ENCODE data around the gene GALNT18.

Gene GALNT18

DNA sequence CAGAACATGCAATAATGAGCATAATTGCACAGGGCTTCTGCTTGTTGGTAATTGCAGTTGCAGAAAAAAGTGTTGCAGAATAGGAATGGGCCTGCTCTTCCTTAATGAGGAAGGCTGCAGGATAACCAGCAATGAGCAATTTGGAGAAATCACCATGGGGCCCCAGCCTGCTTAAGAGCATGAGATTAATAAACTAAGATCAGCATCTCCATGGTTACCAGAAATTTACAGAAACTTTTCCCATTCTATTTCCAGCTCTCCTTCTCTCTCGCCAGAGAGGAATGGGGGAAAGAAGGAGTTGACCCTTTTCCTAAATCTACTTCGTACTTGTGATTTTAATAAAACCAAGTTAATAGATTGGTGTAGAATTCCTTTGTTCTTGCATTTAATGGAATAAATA, 187.8 kb downstream of the GALNT18 start:
- DNase-seq (ENCODE audit: low read depth in 2 of 2) = no peak

- DNase-seq (ENCODE audit: low read depth in 2 of 2) = no peak
These were observed 189.0 kb downstream of the GALNT18 start for GRCh38 chr11:11432621-11433319.

- no peak for DNase-seq (ENCODE audit: low read depth in 2 of 2)
These were observed 191.4 kb downstream of the GALNT18 start for GRCh38 chr11:11430431-11430830.

DNA sequence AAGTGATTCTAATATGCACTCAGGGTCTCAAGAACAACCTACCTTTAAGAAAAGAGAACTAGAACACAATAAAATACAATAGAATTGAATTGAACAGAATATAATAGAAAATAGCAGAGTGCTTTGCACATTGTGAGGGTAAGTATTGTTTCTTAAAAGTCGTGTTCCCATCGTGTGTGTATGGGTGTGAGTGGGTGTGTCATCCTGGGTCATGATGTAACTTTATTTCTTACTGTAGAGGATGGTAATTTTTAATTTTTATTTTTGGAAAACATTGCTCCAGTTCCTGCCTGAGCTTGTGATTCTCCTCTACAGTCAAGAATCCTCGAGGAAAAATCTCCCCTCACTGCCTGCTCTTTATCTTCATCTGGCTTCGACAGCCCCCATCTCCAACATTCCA, 193.1 kb downstream of the GALNT18 start:
- DNase-seq (ENCODE audit: low read depth in 2 of 2) = no peak

DNA sequence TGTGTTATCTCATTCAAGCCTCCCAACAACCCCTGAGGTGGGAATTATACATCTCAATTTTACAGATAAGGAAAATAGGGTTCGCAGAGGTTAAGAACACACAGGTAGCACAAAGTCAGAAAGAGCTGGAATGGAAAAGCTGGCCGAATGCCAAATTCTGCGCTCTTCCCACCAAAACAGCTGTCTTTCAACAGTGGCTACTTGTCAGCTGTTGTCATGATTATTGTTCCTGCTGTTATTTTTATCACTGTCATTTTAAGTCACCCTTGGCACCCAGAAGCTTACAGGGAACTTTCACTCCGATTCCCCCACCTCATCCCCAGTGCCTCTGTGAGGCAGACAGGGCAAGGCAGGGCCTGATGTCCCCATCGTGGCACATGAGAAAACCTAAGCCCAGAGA, 194.3 kb downstream of the GALNT18 start:
- DNase-seq (ENCODE audit: low read depth in 2 of 2) = no peak

DNA sequence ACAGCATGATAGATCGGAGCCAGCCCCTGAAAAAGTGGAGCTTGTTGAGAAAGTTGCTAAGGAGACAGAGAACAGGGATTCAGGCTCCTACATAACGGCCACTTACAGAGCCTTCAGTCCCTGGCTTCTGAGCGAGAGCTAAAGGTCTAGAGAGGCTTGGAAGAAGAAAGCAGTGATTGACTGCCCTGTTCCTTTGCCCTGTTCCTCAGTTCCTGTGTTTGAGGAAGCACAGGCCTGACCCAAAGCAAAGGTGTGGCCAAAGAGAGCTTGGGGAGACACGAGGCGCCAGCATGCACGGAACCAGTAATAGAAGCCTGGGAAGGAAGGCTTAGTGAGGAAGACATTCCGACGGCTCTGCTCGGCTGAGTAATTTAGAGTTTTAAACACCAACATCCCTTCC, 194.7 kb downstream of the GALNT18 start:
- DNase-seq (ENCODE audit: low read depth in 2 of 2) = no peak

GRCh38 chr11:11426226-11426952, 195.4 kb downstream of the GALNT18 start:
- DNase-seq (ENCODE audit: low read depth in 2 of 2) = no peak

GRCh38 chr11:11425806-11426205, 196.0 kb downstream of the GALNT18 start:
- no peak for DNase-seq (ENCODE audit: low read depth in 2 of 2)

DNA sequence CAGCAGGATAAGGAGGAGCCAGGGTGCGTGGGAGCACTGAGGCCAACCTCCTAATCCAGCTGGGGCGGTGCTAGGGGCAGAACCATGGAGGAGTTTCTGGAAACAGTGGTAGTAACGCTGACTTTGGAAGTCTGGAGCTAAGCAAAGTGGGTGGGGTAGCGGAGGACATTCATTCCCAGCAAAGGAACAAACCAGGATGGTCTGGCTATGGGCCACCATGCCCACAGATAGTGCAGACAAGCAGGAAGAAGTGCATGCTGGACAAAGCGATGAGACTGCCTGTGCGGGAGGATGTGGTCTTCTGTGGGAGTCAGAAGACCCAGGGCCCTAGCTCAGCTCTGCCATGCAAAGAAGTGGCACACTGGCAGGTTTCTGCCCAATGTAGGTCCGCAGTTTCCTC, 197.1 kb downstream of the GALNT18 start:
- DNase-seq (ENCODE audit: low read depth in 2 of 2) = no peak

- no peak for DNase-seq (ENCODE audit: low read depth in 2 of 2)
These were observed 199.2 kb downstream of the GALNT18 start for GRCh38 chr11:11422411-11423128.

- DNase-seq (ENCODE audit: low read depth in 2 of 2) = no peak
These were observed 200.3 kb downstream of the GALNT18 start for GRCh38 chr11:11421509-11421908.

- DNase-seq (ENCODE audit: low read depth in 2 of 2) = no peak
These were observed 200.9 kb downstream of the GALNT18 start for GRCh38 chr11:11420899-11421285.

- DNase-seq (ENCODE audit: low read depth in 2 of 2) = no peak
These were observed 201.5 kb downstream of the GALNT18 start for GRCh38 chr11:11420191-11420898.

- DNase-seq (ENCODE audit: low read depth in 2 of 2) = no peak
These were observed 202.1 kb downstream of the GALNT18 start for GRCh38 chr11:11419747-11420146.

- no peak for DNase-seq (ENCODE audit: low read depth in 2 of 2)
These were observed 204.9 kb downstream of the GALNT18 start for GRCh38 chr11:11416917-11417316.

- no peak for DNase-seq (ENCODE audit: low read depth in 2 of 2)
These were observed 205.3 kb downstream of the GALNT18 start for GRCh38 chr11:11416502-11416901.

DNA sequence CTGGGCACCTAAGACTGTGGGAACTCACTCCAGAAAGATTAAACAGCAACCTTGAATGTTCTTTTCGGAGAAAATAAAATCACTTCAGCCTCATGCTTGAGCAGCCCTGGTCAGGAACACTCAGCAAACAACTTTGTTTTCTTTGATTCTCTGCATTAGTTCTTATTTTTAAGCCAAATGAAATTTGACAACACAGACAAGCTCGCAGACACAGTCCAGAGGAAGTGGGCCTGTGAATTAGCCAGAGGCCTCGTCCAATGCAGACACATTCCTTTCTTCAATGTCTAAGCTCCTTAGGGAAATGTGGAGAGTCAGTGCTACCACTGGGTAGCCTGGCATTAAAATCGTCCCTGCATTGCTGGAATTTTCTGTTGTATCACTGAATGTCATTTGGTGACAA, 205.9 kb downstream of the GALNT18 start:
- DNase-seq (ENCODE audit: low read depth in 2 of 2) = no peak

- DNase-seq (ENCODE audit: low read depth in 2 of 2) = no peak
These were observed 206.8 kb downstream of the GALNT18 start for GRCh38 chr11:11414996-11415395.

DNA sequence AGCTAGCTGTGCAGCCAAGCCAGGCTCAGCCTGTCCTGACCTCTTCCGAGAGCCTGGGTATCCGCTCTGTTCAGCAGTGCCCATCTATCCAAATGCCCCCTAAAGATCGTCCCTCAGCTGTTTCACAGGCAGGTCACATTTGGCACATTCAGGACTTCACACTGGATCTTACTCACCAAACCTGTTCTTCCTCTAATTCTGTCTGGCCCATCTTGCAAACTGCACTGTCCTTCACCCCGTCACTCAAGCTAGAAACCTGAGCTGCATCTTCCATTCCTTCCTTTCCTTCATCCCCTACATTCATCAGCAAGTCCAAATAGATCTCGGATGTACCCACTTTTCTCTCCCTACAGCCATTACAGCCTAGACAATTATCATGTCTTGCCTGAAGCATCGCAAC, 208.0 kb downstream of the GALNT18 start:
- no peak for DNase-seq (ENCODE audit: low read depth in 2 of 2)

GRCh38 chr11:11411401-11411985, 210.3 kb downstream of the GALNT18 start:
- DNase-seq (ENCODE audit: low read depth in 2 of 2) = no peak

DNA sequence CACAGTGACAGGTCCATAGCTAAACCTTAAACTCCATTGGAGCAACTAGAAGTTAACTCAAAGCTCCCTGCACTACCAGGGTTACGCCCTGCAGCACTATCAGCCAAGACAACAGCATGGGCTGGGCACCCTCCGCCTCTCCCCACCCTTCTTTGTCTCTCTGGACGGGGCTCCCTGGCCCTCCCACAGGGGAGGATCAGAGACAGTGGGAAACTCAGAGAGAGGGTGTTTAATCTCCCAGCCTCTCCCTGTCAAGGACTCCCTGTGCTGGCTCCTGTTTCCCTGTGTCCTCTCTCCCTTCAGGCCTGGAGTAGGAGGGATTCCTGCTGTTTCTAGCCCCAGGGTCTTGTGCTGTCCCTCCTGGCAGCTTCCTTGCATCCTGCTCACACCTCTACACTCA, 211.9 kb downstream of the GALNT18 start:
- no peak for DNase-seq (ENCODE audit: low read depth in 2 of 2)

- no peak for DNase-seq (ENCODE audit: low read depth in 2 of 2)
These were observed 212.6 kb downstream of the GALNT18 start for GRCh38 chr11:11409224-11409623.
